ENCODE measurements around the gene ADH1A.
"Not testable (repeated sequence)": the region's sequence is repeated elsewhere in the genome, so short reads cannot be mapped to it uniquely, and the experiment has no call there.

Gene ADH1A

GRCh38 chr4:99281261-99281660 is 9.5 kb downstream of the ADH1A start:
- Histone ChIP-seq H3K4me3 (ENCODE audit: extremely low read depth, insufficient read depth, low read length, poor library complexity, severe bottlenecking) (no peak overlapping the region), H3K36me3 (ENCODE audit: control insufficient read depth, insufficient read depth, low read length) (no peaks in the 10 kb centered on the region), H3K27ac (ENCODE audit: low read depth, low read length, severe bottlenecking) (no peak overlapping the region), H3K4me1 (ENCODE audit: control insufficient read depth, insufficient read depth, low read length, poor library complexity, severe bottlenecking) (no peaks in the 10 kb centered on the region), H3K9me3 (ENCODE audit: control insufficient read depth, low read length) (no peaks in the 10 kb centered on the region)
- 94% methylated on average over 5 of the region's 5 CpGs; no CpG with 5 or more reads in 1 of the 2 experiments for WGBS, 2 experiments (ENCODE audit: insufficient coverage in 2 of 2)

- no peaks in the 10 kb centered on the region for H3K4me1 ChIP-seq (ENCODE audit: control insufficient read depth, insufficient read depth, low read length, poor library complexity, severe bottlenecking)
- H3K9me3 ChIP-seq (ENCODE audit: control insufficient read depth, low read length) = no peaks in the 10 kb centered on the region
- 78 to 94% methylated on average over 2 of the region's 2 CpGs for WGBS, 2 experiments (ENCODE audit: insufficient coverage in 2 of 2)
- no peak overlapping the region for H3K4me3 ChIP-seq (ENCODE audit: extremely low read depth, insufficient read depth, low read length, poor library complexity, severe bottlenecking)
- H3K36me3 ChIP-seq (ENCODE audit: control insufficient read depth, insufficient read depth, low read length) = no peaks in the 10 kb centered on the region
- no peak overlapping the region for H3K27ac ChIP-seq (ENCODE audit: low read depth, low read length, severe bottlenecking)
These were observed 14.4 kb downstream of the ADH1A start for GRCh38 chr4:99276417-99276816.

- no peak overlapping the region for H3K27ac ChIP-seq (ENCODE audit: low read depth, low read length, severe bottlenecking)
- H3K4me1 ChIP-seq (ENCODE audit: control insufficient read depth, insufficient read depth, low read length, poor library complexity, severe bottlenecking) = no peaks in the 10 kb centered on the region
- H3K9me3 ChIP-seq (ENCODE audit: control insufficient read depth, low read length) = no peaks in the 10 kb centered on the region
- H3K36me3 ChIP-seq (ENCODE audit: control insufficient read depth, insufficient read depth, low read length) = no peaks in the 10 kb centered on the region
- no peak overlapping the region for H3K4me3 ChIP-seq (ENCODE audit: extremely low read depth, insufficient read depth, low read length, poor library complexity, severe bottlenecking)
- 83% methylated on average over 1 of the region's 3 CpGs; no CpG with 5 or more reads in 1 of the 2 experiments for WGBS, 2 experiments (ENCODE audit: insufficient coverage in 2 of 2)
These were observed 14.9 kb downstream of the ADH1A start for GRCh38 chr4:99275885-99276284.

- Histone ChIP-seq H3K9me3 (ENCODE audit: control insufficient read depth, low read length) (no peaks in the 10 kb centered on the region), H3K27ac (ENCODE audit: low read depth, low read length, severe bottlenecking) (no peak overlapping the region), H3K36me3 (ENCODE audit: control insufficient read depth, insufficient read depth, low read length) (no peaks in the 10 kb centered on the region), H3K4me3 (ENCODE audit: extremely low read depth, insufficient read depth, low read length, poor library complexity, severe bottlenecking) (no peak overlapping the region), H3K4me1 (ENCODE audit: control insufficient read depth, insufficient read depth, low read length, poor library complexity, severe bottlenecking) (no peaks in the 10 kb centered on the region)
- WGBS, 2 experiments (ENCODE audit: insufficient coverage in 2 of 2) = 73% methylated on average over 1 of the region's 5 CpGs; no CpG with 5 or more reads in 1 of the 2 experiments
These were observed 15.7 kb downstream of the ADH1A start for GRCh38 chr4:99275050-99275449.

GRCh38 chr4:99273704-99274103 is 17.1 kb downstream of the ADH1A start:
- Histone ChIP-seq H3K4me3 (ENCODE audit: extremely low read depth, insufficient read depth, low read length, poor library complexity, severe bottlenecking) (no peak overlapping the region), H3K4me1 (ENCODE audit: control insufficient read depth, insufficient read depth, low read length, poor library complexity, severe bottlenecking) (no peaks in the 10 kb centered on the region), H3K27ac (ENCODE audit: low read depth, low read length, severe bottlenecking) (no peak overlapping the region), H3K9me3 (ENCODE audit: control insufficient read depth, low read length) (no peaks in the 10 kb centered on the region), H3K36me3 (ENCODE audit: control insufficient read depth, insufficient read depth, low read length) (no peaks in the 10 kb centered on the region)
- 71 to 93% methylated on average over 1 of the region's 2 CpGs for WGBS, 2 experiments (ENCODE audit: insufficient coverage in 2 of 2)

- Histone ChIP-seq H3K27ac (ENCODE audit: low read depth, low read length, severe bottlenecking) (no peak overlapping the region), H3K9me3 (ENCODE audit: control insufficient read depth, low read length) (no peaks in the 10 kb centered on the region), H3K4me3 (ENCODE audit: extremely low read depth, insufficient read depth, low read length, poor library complexity, severe bottlenecking) (no peak overlapping the region), H3K36me3 (ENCODE audit: control insufficient read depth, insufficient read depth, low read length) (no peaks in the 10 kb centered on the region), H3K4me1 (ENCODE audit: control insufficient read depth, insufficient read depth, low read length, poor library complexity, severe bottlenecking) (no peaks in the 10 kb centered on the region)
These were observed 25.9 kb downstream of the ADH1A start for GRCh38 chr4:99264927-99265326.

GRCh38 chr4:99252746-99253145 is 38.0 kb downstream of the ADH1A start:
- Histone ChIP-seq H3K9me3 (ENCODE audit: control insufficient read depth, low read length) (no peaks in the 10 kb centered on the region), H3K4me1 (ENCODE audit: control insufficient read depth, insufficient read depth, low read length, poor library complexity, severe bottlenecking) (no peaks in the 10 kb centered on the region), H3K4me3 (ENCODE audit: extremely low read depth, insufficient read depth, low read length, poor library complexity, severe bottlenecking) (no peak overlapping the region), H3K27ac (ENCODE audit: low read depth, low read length, severe bottlenecking) (no peak overlapping the region), H3K36me3 (ENCODE audit: control insufficient read depth, insufficient read depth, low read length) (no peaks in the 10 kb centered on the region)
- WGBS, 2 experiments (ENCODE audit: insufficient coverage in 2 of 2) = 92% methylated on average over 2 of the region's 4 CpGs; no CpG with 5 or more reads in 1 of the 2 experiments

GRCh38 chr4:99248714-99249113 is 42.1 kb downstream of the ADH1A start:
- Histone ChIP-seq H3K4me1 (ENCODE audit: control insufficient read depth, insufficient read depth, low read length, poor library complexity, severe bottlenecking) (no peaks in the 10 kb centered on the region), H3K36me3 (ENCODE audit: control insufficient read depth, insufficient read depth, low read length) (no peaks in the 10 kb centered on the region), H3K9me3 (ENCODE audit: control insufficient read depth, low read length) (no peaks in the 10 kb centered on the region), H3K27ac (ENCODE audit: low read depth, low read length, severe bottlenecking) (no peak overlapping the region), H3K4me3 (ENCODE audit: extremely low read depth, insufficient read depth, low read length, poor library complexity, severe bottlenecking) (no peak overlapping the region)
- 100% methylated on average over 1 of the region's 1 CpG; no CpG with 5 or more reads in 1 of the 2 experiments for WGBS, 2 experiments (ENCODE audit: insufficient coverage in 2 of 2)

- H3K4me3 ChIP-seq (ENCODE audit: extremely low read depth, insufficient read depth, low read length, poor library complexity, severe bottlenecking) = no peak overlapping the region
- no peaks in the 10 kb centered on the region for H3K4me1 ChIP-seq (ENCODE audit: control insufficient read depth, insufficient read depth, low read length, poor library complexity, severe bottlenecking)
- no peaks in the 10 kb centered on the region for H3K9me3 ChIP-seq (ENCODE audit: control insufficient read depth, low read length)
- WGBS, 2 experiments (ENCODE audit: insufficient coverage in 2 of 2) = 100% methylated on average over 1 of the region's 1 CpG; no CpG with 5 or more reads in 1 of the 2 experiments
- no peak overlapping the region for H3K27ac ChIP-seq (ENCODE audit: low read depth, low read length, severe bottlenecking)
- H3K36me3 ChIP-seq (ENCODE audit: control insufficient read depth, insufficient read depth, low read length) = no peaks in the 10 kb centered on the region
These were observed 54.8 kb downstream of the ADH1A start for GRCh38 chr4:99235955-99236354.

- Histone ChIP-seq H3K4me3 (ENCODE audit: extremely low read depth, insufficient read depth, low read length, poor library complexity, severe bottlenecking) (no peak overlapping the region), H3K4me1 (ENCODE audit: control insufficient read depth, insufficient read depth, low read length, poor library complexity, severe bottlenecking) (no peaks in the 10 kb centered on the region), H3K9me3 (ENCODE audit: control insufficient read depth, low read length) (no peaks in the 10 kb centered on the region), H3K36me3 (ENCODE audit: control insufficient read depth, insufficient read depth, low read length) (no peaks in the 10 kb centered on the region), H3K27ac (ENCODE audit: low read depth, low read length, severe bottlenecking) (no peak overlapping the region)
- WGBS, 2 experiments (ENCODE audit: insufficient coverage in 2 of 2) = 100% methylated on average over 1 of the region's 2 CpGs; no CpG with 5 or more reads in 1 of the 2 experiments
These were observed 56.3 kb downstream of the ADH1A start for GRCh38 chr4:99234331-99235010.

GRCh38 chr4:99233397-99233796 is 57.4 kb downstream of the ADH1A start:
- not testable (repeated sequence) for H3K4me3 ChIP-seq (ENCODE audit: extremely low read depth, insufficient read depth, low read length, poor library complexity, severe bottlenecking); H3K9me3 ChIP-seq (ENCODE audit: control insufficient read depth, low read length); H3K36me3 ChIP-seq (ENCODE audit: control insufficient read depth, insufficient read depth, low read length); H3K27ac ChIP-seq (ENCODE audit: low read depth, low read length, severe bottlenecking); H3K4me1 ChIP-seq (ENCODE audit: control insufficient read depth, insufficient read depth, low read length, poor library complexity, severe bottlenecking)
- WGBS, 2 experiments (ENCODE audit: insufficient coverage in 2 of 2) = 83% methylated on average over 1 of the region's 2 CpGs; no CpG with 5 or more reads in 1 of the 2 experiments
